OCI-LY3 (cell line): Measurements from ENCODE around the gene DIAPH2.

Experiments
- H2AFZ ChIP-seq: fragments of 200-600, 300-600 bp; shearing (Covaris generic); 2 replicates; pipeline ENCODE4 v1.6.0; 2014; ENCODE audit warnings: antibody characterized with exemption, low read depth, low read length
- H3K27ac ChIP-seq: fragments of 200-600, 300-600 bp; sonication (generic); 2 replicates; pipeline ENCODE4 v1.5.1; 2014; ENCODE audit warnings: mild to moderate bottlenecking, low read length, moderate library complexity, mixed read lengths
- H3K27me3 ChIP-seq: fragments of 200-600, 300-600 bp; sonication (generic); 2 replicates; pipeline ENCODE4 v1.6.1; 2014; ENCODE audit warnings: low read depth, low read length, mixed read lengths
- H3K36me3 ChIP-seq: fragments of 200-600, 300-600 bp; sonication (generic); replicated peaks from 2 replicates; pipeline ENCODE3; 2014; ENCODE audit warnings: low read depth, low read length, mixed read lengths
- H3K4me1 ChIP-seq: fragments of 300-600, 200-600 bp; sonication (generic); 2 replicates; pipeline ENCODE4 v1.6.1; 2014; ENCODE audit warnings: low read length, mixed read lengths
- H3K4me2 ChIP-seq: fragments of 200-600, 300-600 bp; sonication (generic); 2 replicates; pipeline ENCODE4 v1.6.1; 2014; ENCODE audit warnings: low read length, mixed read lengths
- H3K4me3 ChIP-seq: fragments of 300-600, 200-600 bp; sonication (generic); 2 replicates; pipeline ENCODE4 v1.5.1; 2014; ENCODE audit warnings: antibody characterized with exemption, mild to moderate bottlenecking, low read length, moderate library complexity
- H3K79me2 ChIP-seq: fragments of 300-600, 200-600 bp; shearing (Covaris generic); 2 replicates; pipeline ENCODE4 v1.6.1; 2014; ENCODE audit warnings: mild to moderate bottlenecking, low read length, mixed read lengths
- H3K9ac ChIP-seq: fragments of 300-600, 200-600 bp; shearing (Covaris generic); 2 replicates; pipeline ENCODE4 v1.6.0; 2014; ENCODE audit warnings: mild to moderate bottlenecking, low read length, moderate library complexity
- H3K9me3 ChIP-seq: fragments of 200-600, 300-600 bp; shearing (Covaris generic); 2 replicates; pipeline ENCODE4 v1.6.1; 2014; ENCODE audit warnings: low read length, mixed read lengths; ENCODE audit not compliant: insufficient read depth
- H4K20me1 ChIP-seq: fragments of 200-600, 300-600 bp; sonication (generic); 2 replicates; pipeline ENCODE4 v1.6.1; 2016; ENCODE audit warnings: low read length, mixed read lengths; ENCODE audit not compliant: insufficient read depth
- CTCF ChIP-seq: fragments of 200-600, 300-600 bp; sonication (generic); IDR thresholded peaks from 2 replicates; pipeline ENCODE4 v1.5.1; 2014; ENCODE audit warnings: antibody characterized with exemption, low read length, low read depth
- EZH2phosphoT487 ChIP-seq: fragments of 200-600 bp; shearing (Covaris generic); IDR thresholded peaks from 2 replicates; pipeline ENCODE4 v1.6.1; 2018; ENCODE audit warnings: antibody characterized with exemption, mixed run types, low read depth

Gene DIAPH2

GRCh38 chrX:96743367-96744073 is 58.9 kb downstream of the DIAPH2 start:
- no peak overlapping the region for H3K27ac ChIP-seq
- H3K4me3 ChIP-seq: no peak overlapping the region
- H3K79me2 ChIP-seq: no peaks in the 10 kb centered on the region
- no peaks in the 10 kb centered on the region for H3K36me3 ChIP-seq
- H4K20me1 ChIP-seq: no peaks in the 10 kb centered on the region
- H3K4me1 ChIP-seq: no peaks in the 10 kb centered on the region
- no peak overlapping the region for H2AFZ ChIP-seq
- TF ChIP-seq CTCF: no peak
- no peak for TF ChIP-seq EZH2phosphoT487
- no peak overlapping the region for H3K9ac ChIP-seq
- H3K4me2 ChIP-seq: no peak overlapping the region
- H3K27me3 ChIP-seq: no peaks in the 10 kb centered on the region
- H3K9me3 ChIP-seq: no peaks in the 10 kb centered on the region

DNA sequence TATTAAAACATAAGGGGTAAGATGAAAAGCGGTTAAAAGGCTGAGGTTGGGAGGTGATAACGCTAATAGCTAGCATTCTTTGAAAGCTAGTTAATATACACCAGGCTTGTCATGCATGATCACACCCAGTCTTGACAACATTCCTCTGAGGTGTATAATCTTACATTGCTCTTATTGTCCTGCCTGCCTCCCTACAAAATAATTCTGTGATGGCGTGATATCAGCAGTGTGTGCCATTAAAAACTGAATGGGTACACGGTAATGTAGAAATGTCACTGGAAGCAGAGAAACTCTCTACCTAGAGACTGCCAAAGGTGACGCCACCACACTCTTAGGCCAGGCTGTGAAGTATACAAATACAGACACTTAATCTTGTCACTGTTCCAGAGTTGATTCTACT is 68.1 kb downstream of the DIAPH2 start:
- Histone ChIP-seq H3K27ac (no peak overlapping the region), H3K4me1 (no peaks in the 10 kb centered on the region), H3K79me2 (no peaks in the 10 kb centered on the region), H3K27me3 (no peaks in the 10 kb centered on the region), H3K4me3 (no peak overlapping the region), H3K36me3 (no peaks in the 10 kb centered on the region), H3K4me2 (no peak overlapping the region), H2AFZ (no peak overlapping the region), H3K9ac (no peak overlapping the region), H3K9me3 (no peaks in the 10 kb centered on the region), H4K20me1 (no peaks in the 10 kb centered on the region)
- TF ChIP-seq CTCF (no peak), EZH2phosphoT487 (no peak)

DNA sequence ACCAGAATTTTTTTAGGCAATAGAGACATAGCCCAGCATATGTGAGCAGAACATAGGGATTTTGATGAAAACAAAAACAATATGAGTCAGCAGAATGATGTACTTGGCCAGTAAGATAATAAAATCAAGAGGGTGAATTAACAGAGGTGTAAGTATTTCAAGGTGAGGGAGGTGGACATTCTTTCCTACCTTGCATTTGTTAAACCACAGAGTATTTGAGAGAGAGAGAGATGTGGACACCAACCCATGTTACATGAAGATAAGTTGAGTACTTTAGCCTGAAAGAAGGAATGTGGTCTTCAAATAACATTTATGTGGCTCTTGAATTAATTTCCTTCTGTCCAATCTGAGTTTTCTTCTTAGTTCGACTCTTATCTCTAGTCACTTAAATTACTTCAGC is 68.6 kb downstream of the DIAPH2 start:
- Histone ChIP-seq H3K4me2 (no peak overlapping the region), H3K27me3 (no peaks in the 10 kb centered on the region), H3K4me3 (no peak overlapping the region)

DNA sequence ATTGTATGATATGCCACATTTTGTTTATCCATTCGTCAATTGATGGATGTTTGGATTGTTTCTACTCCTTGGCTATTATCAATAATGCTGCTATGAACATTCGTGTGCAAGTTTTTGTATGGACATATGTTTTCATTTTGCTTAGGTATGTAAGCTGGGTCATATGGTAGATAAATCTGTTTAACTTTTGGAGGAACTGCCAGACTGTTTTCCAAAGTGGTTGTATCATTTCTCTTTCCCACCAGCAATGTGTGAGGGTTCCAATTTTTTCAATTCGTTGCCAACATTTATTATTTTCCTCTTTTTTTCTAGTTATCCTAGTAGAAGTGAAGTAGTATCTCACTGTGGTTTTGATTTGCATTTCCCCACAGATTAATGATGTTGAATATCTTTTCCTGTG is 71.8 kb downstream of the DIAPH2 start:
- no peaks in the 10 kb centered on the region for H3K9me3 ChIP-seq
- no peaks in the 10 kb centered on the region for H3K79me2 ChIP-seq
- TF ChIP-seq CTCF (no peak), EZH2phosphoT487 (no peak)
- no peaks in the 10 kb centered on the region for H3K27me3 ChIP-seq
- H3K4me2 ChIP-seq: no peak overlapping the region
- no peaks in the 10 kb centered on the region for H4K20me1 ChIP-seq
- H3K36me3 ChIP-seq: no peaks in the 10 kb centered on the region
- H3K9ac ChIP-seq: no peak overlapping the region
- H2AFZ ChIP-seq: no peak overlapping the region
- H3K27ac ChIP-seq: no peak overlapping the region
- no peaks in the 10 kb centered on the region for H3K4me1 ChIP-seq
- no peak overlapping the region for H3K4me3 ChIP-seq

More for the DNA sequence above, 68.6 kb downstream of the DIAPH2 start:
- Histone ChIP-seq H3K4me1 (no peaks in the 10 kb centered on the region), H2AFZ (no peak overlapping the region), H4K20me1 (no peaks in the 10 kb centered on the region), H3K9me3 (no peaks in the 10 kb centered on the region), H3K79me2 (no peaks in the 10 kb centered on the region), H3K27ac (no peak overlapping the region), H3K36me3 (no peaks in the 10 kb centered on the region), H3K9ac (no peak overlapping the region)
- TF ChIP-seq EZH2phosphoT487 (no peak), CTCF (no peak)
